SK-N-SH treated with all-trans-retinoic acid at 6 μM for 48 hours (cell line): Measurements from ENCODE around the gene ZC2HC1B.

Source experiments
- CREB5 ChIP-seq: fragments of 250-450 bp; sonication (Bioruptor Pico); IDR thresholded peaks from 2 replicates; pipeline ENCODE4 v1.5.1; 2020; ENCODE audit warnings: low read depth, mild to moderate bottlenecking, moderate library complexity
- CSDC2 ChIP-seq: fragments of 250-450 bp; sonication (Bioruptor Pico); IDR thresholded peaks from 2 replicates; pipeline ENCODE4 v1.5.0; 2020; ENCODE audit warnings: mild to moderate bottlenecking, moderate library complexity
- CSRNP3 ChIP-seq: fragments of 250-450 bp; sonication (Bioruptor Pico); IDR thresholded peaks from 2 replicates; pipeline ENCODE4 v1.5.1; 2021; ENCODE audit warnings: mild to moderate bottlenecking, moderate library complexity
- GLIS3 ChIP-seq: fragments of 250-450 bp; sonication (Bioruptor Pico); IDR thresholded peaks from 2 replicates; pipeline ENCODE4 v1.5.0; 2020; ENCODE audit warnings: mild to moderate bottlenecking, moderate library complexity
- PATZ1 ChIP-seq: fragments of 250-450 bp; sonication (Bioruptor Pico); IDR thresholded peaks from 2 replicates; pipeline ENCODE4 v1.8.0; 2020; ENCODE audit warnings: mild to moderate bottlenecking, moderate library complexity, borderline replicate concordance
- RARB ChIP-seq: fragments of 250-450 bp; sonication (Bioruptor Pico); IDR thresholded peaks from 2 replicates; pipeline ENCODE4 v1.8.0; 2021; ENCODE audit warnings: mild to moderate bottlenecking, moderate library complexity
- TSHZ2 ChIP-seq: fragments of 250-450 bp; sonication (Bioruptor Pico); IDR thresholded peaks from 2 replicates; pipeline ENCODE4 v1.5.0; 2020; ENCODE audit warnings: mild to moderate bottlenecking, moderate library complexity
- ZFP3 ChIP-seq: fragments of 250-450 bp; sonication (Bioruptor Pico); IDR thresholded peaks from 2 replicates; pipeline ENCODE4 v1.5.0; 2020; ENCODE audit warnings: mild to moderate bottlenecking, moderate library complexity
- ZFP30 ChIP-seq: fragments of 450-650 bp; formaldehyde crosslinking; IDR thresholded peaks from 2 replicates; pipeline ENCODE4 v1.5.0; 2022; ENCODE audit warnings: mild to moderate bottlenecking, moderate library complexity

GRCh38 chr6:143878272-143878760 lies 14.0 kb downstream of the ZC2HC1B start:
- TF ChIP-seq TSHZ2 (CRISPR knock-in tag) (no peak), CSDC2 (no peak), ZFP30 (no peak), CSRNP3 (CRISPR knock-in tag) (no peak), GLIS3 (no peak), PATZ1 (CRISPR knock-in tag) (no peak), CREB5 (CRISPR knock-in tag) (no peak), ZFP3 (CRISPR knock-in tag) (no peak), RARB (CRISPR knock-in tag) (no peak)
